Suprapubic skin (tissue), 4 donors: ENCODE measurements around the gene HAT1. TPM values are rescaled to one million over a fixed set of nuclear protein-coding genes. Genes with fewer than 3 reads are reported as not detected.

Experiments used
- DNase-seq, 2 donors: peaks; one replicate each; pipeline ENCODE4 v3.0.0-alpha.2; 2019; ENCODE audit warnings: low spot score in 2 of 2
- H3K27ac ChIP-seq: fragments of 200-600 bp; sonication (generic); one replicate; pipeline ENCODE4 v1.5.1; 2019
- H3K27me3 ChIP-seq: fragments of 200-600 bp; sonication (generic); one replicate; pipeline ENCODE4 v1.5.1; 2019
- H3K36me3 ChIP-seq: fragments of 200-600 bp; sonication (generic); one replicate; pipeline ENCODE4 v1.5.1; 2019
- H3K4me1 ChIP-seq: fragments of 200-600 bp; sonication (generic); one replicate; pipeline ENCODE4 v1.5.1; 2019
- H3K4me3 ChIP-seq: fragments of 200-600 bp; sonication (generic); one replicate; pipeline ENCODE4 v1.5.1; 2019; ENCODE audit warnings: mild to moderate bottlenecking
- H3K9me3 ChIP-seq: fragments of 200-600 bp; sonication (generic); one replicate; pipeline ENCODE4 v1.5.1; 2019
- CTCF ChIP-seq, 2 donors: fragments of 200-600 bp in 1 of 2; fragments of 450-650 bp in 1 of 2; sonication (generic) in 1 of 2; IDR thresholded peaks; one replicate each; pipeline ENCODE4 v1.5.1; 2016 to 2019; ENCODE audit warnings: antibody characterized with exemption in 2 of 2, mild to moderate bottlenecking in 1 of 2, moderate library complexity in 1 of 2
- EP300 ChIP-seq: sonication (generic); formaldehyde crosslinking; IDR thresholded peaks from one replicate; pipeline ENCODE4 v1.6.1; 2017; ENCODE audit warnings: antibody characterized with exemption
- POLR2A ChIP-seq, 2 donors: fragments of 450-650 bp; IDR thresholded peaks; one replicate each; pipeline ENCODE4 v1.6.1; 2017; ENCODE audit warnings: antibody characterized with exemption in 2 of 2, mild to moderate bottlenecking in 2 of 2, moderate library complexity in 2 of 2
- POLR2AphosphoS5 ChIP-seq, 3 donors: sonication (generic); formaldehyde crosslinking; IDR thresholded peaks; one replicate each; pipeline ENCODE4 v1.6.1; 2017; ENCODE audit warnings: antibody characterized with exemption in 3 of 3
- WGBS: methylation state at CpG from one replicate; pipeline ENCODE4 v1.1.5; 2018; 5-methylcytosine and 5-hydroxymethylcytosine counted together
- total RNA-seq, 4 donors: library from RNA; depleted of rRNA; stranded (reverse); fragments of >200 nt; gene quantifications; one replicate each; pipeline ENCODE4 v1.1.0, GENCODE V29; 2016

Gene HAT1
- total RNA-seq, 4 donors from 2014 or later = 22.0 to 24.6 (median 23.7) TPM

- no peaks in the 10 kb centered on the region for H3K36me3 ChIP-seq
- H3K27me3 ChIP-seq = no peaks in the 10 kb centered on the region
- H3K27ac ChIP-seq = no peak overlapping the region
- H3K9me3 ChIP-seq = no peaks in the 10 kb centered on the region
- no peak for DNase-seq
- 80% methylated on average over 11 of the region's 11 CpGs for WGBS
- no peaks in the 10 kb centered on the region for H3K4me1 ChIP-seq
- TF ChIP-seq CTCF (IDR thresholded peaks at IDR 0.05) (no peak), POLR2AphosphoS5 (IDR thresholded peaks at IDR 0.05) (no peak), POLR2A (IDR thresholded peaks at IDR 0.05) (no peak), EP300 (no peak)
- no peak overlapping the region for H3K4me3 ChIP-seq
Observed at GRCh38 chr2:172011812-172012575, 89.7 kb downstream of the HAT1 start.

- Histone ChIP-seq H3K4me1 (no peaks in the 10 kb centered on the region), H3K27ac (no peak overlapping the region), H3K36me3 (no peaks in the 10 kb centered on the region), H3K9me3 (no peaks in the 10 kb centered on the region), H3K27me3 (no peaks in the 10 kb centered on the region), H3K4me3 (no peak overlapping the region)
- no peak for DNase-seq
- no peak for TF ChIP-seq POLR2A (IDR thresholded peaks at IDR 0.05)
- TF ChIP-seq CTCF (IDR thresholded peaks at IDR 0.05) = no peak
- TF ChIP-seq POLR2AphosphoS5 (IDR thresholded peaks at IDR 0.05) = no peak
- TF ChIP-seq EP300 = no peak
- 73% methylated on average over 9 of the region's 9 CpGs for WGBS
Observed at GRCh38 chr2:172012677-172013391, 90.6 kb downstream of the HAT1 start.

- WGBS = 84% methylated on average over 4 of the region's 4 CpGs
- Histone ChIP-seq H3K4me3 (no peak overlapping the region), H3K9me3 (no peaks in the 10 kb centered on the region), H3K4me1 (no peaks in the 10 kb centered on the region), H3K27me3 (no peaks in the 10 kb centered on the region), H3K27ac (no peak overlapping the region), H3K36me3 (no peaks in the 10 kb centered on the region)
- no peak for DNase-seq
- TF ChIP-seq POLR2AphosphoS5 (IDR thresholded peaks at IDR 0.05) = no peak
- no peak for TF ChIP-seq POLR2A (IDR thresholded peaks at IDR 0.05)
- no peak for TF ChIP-seq CTCF (IDR thresholded peaks at IDR 0.05)
- TF ChIP-seq EP300 = no peak
Observed at GRCh38 chr2:172013396-172013795, 91.1 kb downstream of the HAT1 start.

GRCh38 chr2:172021074-172021931 lies 99.0 kb downstream of the HAT1 start:
- TF ChIP-seq EP300 = no peak
- no peak for TF ChIP-seq POLR2AphosphoS5 (IDR thresholded peaks at IDR 0.05)
- no peak for TF ChIP-seq POLR2A (IDR thresholded peaks at IDR 0.05)
- no peak for TF ChIP-seq CTCF (IDR thresholded peaks at IDR 0.05)
- H3K36me3 ChIP-seq = no peaks in the 10 kb centered on the region
- DNase-seq = no peak
- no peaks in the 10 kb centered on the region for H3K27me3 ChIP-seq
- H3K27ac ChIP-seq = no peak overlapping the region
- H3K9me3 ChIP-seq = no peaks in the 10 kb centered on the region
- WGBS = 57% methylated on average over 8 of the region's 8 CpGs
- no peak overlapping the region for H3K4me3 ChIP-seq
- H3K4me1 ChIP-seq = no peaks in the 10 kb centered on the region
